GM10248 (cell line): Measurements from ENCODE around the gene EIF4G3.

Experiments used
- CTCF ChIA-PET: fragments of 300-600 bp; sonication (Branson Sonifier 250); formaldehyde crosslinking; extraction: SDS; loops from one replicate; lab custom pipeline; 2021; ENCODE audit warnings: antibody characterized with exemption; lab: Yijun Ruan, JAX
- POLR2A ChIA-PET: fragments of 350-650 bp; sonication (Branson Sonifier 250); formaldehyde crosslinking; extraction: SDS; loops from one replicate; lab custom pipeline; 2020; ENCODE audit warnings: antibody characterized with exemption; lab: Yijun Ruan, JAX
- DNase-seq: peaks from one replicate; pipeline ENCODE4 v3.0.0; 2012; ENCODE audit errors: extremely low spot score
- TF ChIP-seq, protein P1 (sequence below): IDR thresholded peaks from 2 replicates; pipeline ENCODE4 v1.5.1; 2012; ENCODE audit warnings: mild to moderate bottlenecking, low read depth; ENCODE audit errors: extremely low read depth, missing control alignments, control extremely low read depth

EIF4G3 gene

DNA sequence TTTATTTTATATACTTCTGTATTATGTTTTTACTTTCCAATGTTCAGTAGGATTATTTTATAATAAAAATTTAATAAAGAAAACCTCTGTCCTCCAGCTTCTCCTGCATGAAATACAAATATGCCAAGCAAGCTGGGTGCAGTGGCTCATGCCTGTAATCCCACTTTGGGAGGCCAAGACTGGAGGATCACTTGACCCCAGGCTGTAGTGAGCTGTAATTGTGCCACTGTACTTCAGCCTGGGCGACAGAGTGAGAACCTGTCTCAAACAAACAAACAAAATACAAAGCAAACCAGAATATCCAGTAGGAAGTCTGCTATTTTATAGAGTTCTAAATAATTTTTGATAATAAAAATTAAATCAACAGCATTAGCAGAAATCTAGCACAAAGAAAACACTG lies 168.8 kb downstream of the EIF4G3 start:
- ChIA-PET CTCF (interaction anchor here (1.3 to 2.0 kb wide), 2 partner anchors 12 to 20 kb away, joined by 5 to 6 read pairs; no protein-coding TSS in a partner anchor), POLR2A (no interaction called here)
- TF ChIP-seq, protein P1, sequence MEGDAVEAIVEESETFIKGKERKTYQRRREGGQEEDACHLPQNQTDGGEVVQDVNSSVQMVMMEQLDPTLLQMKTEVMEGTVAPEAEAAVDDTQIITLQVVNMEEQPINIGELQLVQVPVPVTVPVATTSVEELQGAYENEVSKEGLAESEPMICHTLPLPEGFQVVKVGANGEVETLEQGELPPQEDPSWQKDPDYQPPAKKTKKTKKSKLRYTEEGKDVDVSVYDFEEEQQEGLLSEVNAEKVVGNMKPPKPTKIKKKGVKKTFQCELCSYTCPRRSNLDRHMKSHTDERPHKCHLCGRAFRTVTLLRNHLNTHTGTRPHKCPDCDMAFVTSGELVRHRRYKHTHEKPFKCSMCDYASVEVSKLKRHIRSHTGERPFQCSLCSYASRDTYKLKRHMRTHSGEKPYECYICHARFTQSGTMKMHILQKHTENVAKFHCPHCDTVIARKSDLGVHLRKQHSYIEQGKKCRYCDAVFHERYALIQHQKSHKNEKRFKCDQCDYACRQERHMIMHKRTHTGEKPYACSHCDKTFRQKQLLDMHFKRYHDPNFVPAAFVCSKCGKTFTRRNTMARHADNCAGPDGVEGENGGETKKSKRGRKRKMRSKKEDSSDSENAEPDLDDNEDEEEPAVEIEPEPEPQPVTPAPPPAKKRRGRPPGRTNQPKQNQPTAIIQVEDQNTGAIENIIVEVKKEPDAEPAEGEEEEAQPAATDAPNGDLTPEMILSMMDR, result no peak
- DNase-seq, result no peak

DNA sequence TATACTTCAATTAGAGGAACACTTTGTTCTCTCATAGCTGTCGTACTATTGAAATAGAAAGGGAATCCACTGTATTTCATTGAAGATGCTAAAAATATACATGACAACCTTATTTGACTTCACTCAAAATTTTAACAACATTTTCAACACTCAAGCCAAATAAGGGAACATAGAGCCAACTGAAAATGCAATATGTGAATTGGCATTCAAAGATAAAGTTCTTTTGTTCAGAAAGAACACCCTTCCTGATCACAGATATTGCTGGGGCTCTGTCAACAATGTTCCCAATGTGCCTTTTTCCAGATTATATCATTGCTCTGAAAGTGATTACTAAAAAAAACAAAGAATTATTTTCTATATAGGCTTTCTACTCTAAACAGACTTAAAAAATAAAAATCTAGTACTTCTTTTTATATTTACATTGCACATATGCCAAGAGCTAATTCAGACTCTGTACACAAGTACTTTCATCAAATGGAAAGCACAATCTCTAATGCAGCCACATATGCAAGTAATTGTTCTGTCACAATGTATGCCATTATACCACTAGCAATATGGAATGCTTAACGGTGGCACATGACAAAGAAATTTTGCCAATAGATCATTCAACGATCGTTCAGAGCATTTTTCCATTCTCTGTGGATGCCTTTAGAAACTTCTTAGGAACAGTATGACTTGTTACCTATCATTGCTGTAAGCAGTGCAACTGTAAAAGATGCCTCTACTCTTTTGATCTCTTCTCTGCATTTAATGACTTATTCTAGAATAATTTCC lies 171.0 kb downstream of the EIF4G3 start:
- DNase-seq, result no peak
- TF ChIP-seq, protein P1, result no peak
- POLR2A ChIA-PET, result no interaction called here
- CTCF ChIA-PET, result no interaction called here

DNA sequence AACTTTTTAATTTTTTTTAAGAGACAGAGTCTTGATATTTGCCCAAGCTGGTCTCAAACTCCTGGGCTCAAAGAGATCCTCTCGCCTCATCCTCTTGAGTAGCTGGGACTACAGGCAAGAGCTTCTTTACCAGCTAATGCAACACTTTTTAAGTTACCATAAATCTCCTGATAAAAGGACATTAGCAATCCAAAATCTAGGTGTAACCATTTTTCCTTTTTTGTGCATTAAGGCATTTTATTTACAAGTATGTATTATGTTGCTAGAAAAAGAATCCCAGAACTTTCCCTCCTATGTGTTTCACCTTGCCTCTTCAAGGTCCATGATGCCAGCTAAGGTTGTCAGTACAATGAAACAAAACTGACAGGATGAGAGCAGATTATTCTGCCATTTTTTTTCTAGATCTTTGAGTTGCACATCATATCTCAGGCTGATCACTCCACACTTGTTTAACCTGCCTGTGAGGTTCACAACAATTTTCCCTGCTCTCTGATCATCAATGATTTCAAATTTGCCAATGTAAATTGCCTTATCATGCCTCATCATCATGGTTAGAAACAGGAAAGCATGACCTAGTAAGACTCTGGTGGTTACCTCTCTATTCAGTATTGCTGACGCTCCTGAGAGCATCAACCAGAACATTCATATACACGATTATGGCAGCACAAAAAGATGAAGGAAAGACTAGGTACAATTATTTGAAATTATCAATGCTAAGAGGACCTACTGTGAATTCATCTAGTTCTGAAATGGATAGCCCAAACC lies 173.2 kb downstream of the EIF4G3 start:
- DNase-seq, result no peak
- TF ChIP-seq, protein P1, result no peak
- ChIA-PET POLR2A (no interaction called here), CTCF (interaction anchor here (1.2 to 1.3 kb wide), 2 partner anchors 12 to 31 kb away, joined by 3 read pairs; no protein-coding TSS in a partner anchor)

DNA sequence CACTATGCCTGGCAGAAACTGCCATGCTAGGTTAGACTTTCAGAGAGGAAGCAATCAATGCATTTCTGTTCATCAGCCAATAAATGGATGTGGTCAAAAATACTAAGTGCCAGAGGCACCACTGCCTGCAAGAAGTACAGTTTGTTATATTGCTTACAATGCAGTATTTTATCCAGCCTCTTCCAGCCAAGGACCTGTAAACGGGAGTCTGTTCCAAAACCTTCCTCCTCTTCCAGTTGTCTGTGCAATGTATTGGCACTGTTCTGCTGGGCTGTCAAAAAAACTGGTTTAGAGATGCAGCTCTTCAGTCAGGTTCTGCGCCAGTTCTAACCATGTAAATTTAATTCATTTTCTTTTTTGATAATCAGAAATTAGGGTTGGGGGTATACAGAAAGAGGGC lies 175.7 kb downstream of the EIF4G3 start:
- POLR2A ChIA-PET, result no interaction called here
- CTCF ChIA-PET, result interaction anchor here (0.7 kb wide), 1 partner anchor 10 kb away, joined by 3 read pairs; no protein-coding TSS in a partner anchor
- no peak for DNase-seq
- TF ChIP-seq, protein P1, result no peak

DNA sequence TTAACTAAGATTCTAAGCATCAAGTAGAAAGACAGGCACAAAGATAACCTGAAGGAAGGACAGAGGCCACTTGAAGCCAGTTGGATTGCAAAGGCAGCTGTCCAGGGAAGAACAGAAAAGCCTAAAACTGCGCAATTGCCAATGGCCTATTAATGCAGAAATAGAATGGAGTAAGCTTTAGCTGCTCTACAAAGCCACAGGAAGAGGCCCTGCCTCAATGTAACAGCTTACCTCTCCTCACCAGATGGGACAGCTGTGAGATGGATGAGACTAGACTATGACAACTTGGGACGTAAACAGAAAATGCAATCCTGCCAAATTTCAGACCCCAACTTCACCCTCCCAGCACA lies 176.5 kb downstream of the EIF4G3 start:
- ChIA-PET CTCF (interaction anchor here (0.9 to 1.5 kb wide), 2 partner anchors 19 to 195 kb away, joined by 3 to 5 read pairs; no protein-coding TSS in a partner anchor), POLR2A (no interaction called here)
- TF ChIP-seq, protein P1, result no peak
- DNase-seq, result no peak

DNA sequence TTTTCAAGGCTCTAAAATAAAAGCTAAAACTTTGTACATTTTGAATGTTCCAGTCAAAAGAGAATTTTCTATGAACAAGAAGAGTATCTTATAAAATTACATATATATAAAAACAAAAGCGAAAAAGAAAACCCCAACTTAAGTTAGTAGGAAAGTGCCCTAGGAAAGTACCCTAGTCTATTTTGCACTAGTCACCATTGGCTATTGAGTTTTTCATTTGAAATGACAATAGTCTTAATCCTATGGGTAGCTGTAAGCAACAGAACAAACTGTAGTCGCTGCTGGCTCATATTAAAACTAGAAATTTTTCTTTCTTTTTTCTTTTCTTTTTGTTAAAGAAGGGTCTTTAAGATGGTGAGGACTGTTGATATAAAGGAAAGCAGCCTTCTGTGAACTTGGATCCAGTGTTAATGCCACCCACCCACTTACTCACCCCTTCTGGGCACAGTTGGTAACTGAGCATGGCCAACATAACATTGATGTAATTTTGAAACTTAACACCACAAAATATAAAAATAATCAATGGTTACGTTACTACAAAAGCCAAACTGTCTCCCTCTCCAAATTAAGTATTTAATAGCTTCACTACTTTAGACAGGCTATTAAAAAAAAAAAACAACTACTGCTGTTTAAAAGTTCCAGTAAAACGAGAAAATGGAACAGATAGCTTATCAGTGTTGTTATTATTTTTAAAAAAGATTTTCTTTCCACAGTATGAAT lies 177.0 kb downstream of the EIF4G3 start:
- no peak for DNase-seq
- CTCF ChIA-PET, result interaction anchor here (0.9 to 1.5 kb wide), 4 partner anchors 10 to 195 kb away, joined by 3 to 5 read pairs (median 4); no protein-coding TSS in a partner anchor
- POLR2A ChIA-PET, result no interaction called here
- TF ChIP-seq, protein P1, result no peak
